CD4-positive, alpha-beta T cell treated with Interleukin-1 beta for 1 hour (primary cell): Measurements from ENCODE around the gene THAP12.
A peak's percentile ranks its signal among the peaks of the same experiment; 100 is the strongest.

Experiments used
- DNase-seq, 2 donors: peaks; one replicate each; pipeline ENCODE4 v3.0.0-alpha.2; 2020 to 2022

THAP12 gene

GRCh38 chr11:76376746-76377558, 4.0 kb downstream of the THAP12 start:
- DNase-seq: no peak

GRCh38 chr11:76371170-76371569, 9.8 kb downstream of the THAP12 start:
- no peak for DNase-seq

GRCh38 chr11:76369406-76369805, 11.5 kb downstream of the THAP12 start:
- no peak for DNase-seq

- DNase-seq: no peak
These were observed 12.4 kb downstream of the THAP12 start for GRCh38 chr11:76368490-76368889.

- DNase-seq: no peak
These were observed 15.8 kb downstream of the THAP12 start for GRCh38 chr11:76365038-76365679.

GRCh38 chr11:76362716-76363115, 18.2 kb downstream of the THAP12 start:
- DNase-seq: no peak

- no peak for DNase-seq
These were observed 19.2 kb downstream of the THAP12 start for GRCh38 chr11:76361776-76362175.

- no peak for DNase-seq
These were observed 19.6 kb downstream of the THAP12 start for GRCh38 chr11:76361374-76361773.

GRCh38 chr11:76355172-76355571, 25.8 kb downstream of the THAP12 start:
- no peak for DNase-seq

GRCh38 chr11:76348348-76348747, 32.6 kb downstream of the THAP12 start:
- no peak for DNase-seq

GRCh38 chr11:76347466-76347865, 33.5 kb downstream of the THAP12 start:
- DNase-seq: no peak

- peak in 1 of 2 donors; percentile 20 for DNase-seq
These were observed 41.7 kb downstream of the THAP12 start for GRCh38 chr11:76339221-76339620.

GRCh38 chr11:76337923-76338322, 43.0 kb downstream of the THAP12 start:
- no peak for DNase-seq

- peak in 1 of 2 donors; percentile 3 for DNase-seq
These were observed 43.5 kb downstream of the THAP12 start for GRCh38 chr11:76337469-76337868.

GRCh38 chr11:76336597-76336996, 44.3 kb downstream of the THAP12 start:
- DNase-seq: no peak

- peak; percentile 6 to 48 for DNase-seq
These were observed 45.1 kb downstream of the THAP12 start for GRCh38 chr11:76335842-76336241.

GRCh38 chr11:76334826-76335389, 46.0 kb downstream of the THAP12 start:
- DNase-seq: no peak

- no peak for DNase-seq
These were observed 50.3 kb downstream of the THAP12 start for GRCh38 chr11:76330651-76331050.

- no peak for DNase-seq
These were observed 50.9 kb downstream of the THAP12 start for GRCh38 chr11:76329983-76330382.

GRCh38 chr11:76329084-76329648, 51.8 kb downstream of the THAP12 start:
- DNase-seq: no peak

- no peak for DNase-seq
These were observed 53.1 kb downstream of the THAP12 start for GRCh38 chr11:76327756-76328388.

GRCh38 chr11:76327202-76327601, 53.7 kb downstream of the THAP12 start:
- no peak for DNase-seq

- no peak for DNase-seq
These were observed 55.7 kb downstream of the THAP12 start for GRCh38 chr11:76325185-76325584.
